ENCODE data around the gene PTPRE. TPM values are rescaled to one million over a fixed set of nuclear protein-coding genes. Genes with fewer than 3 reads are reported as not detected.

Gene PTPRE
- total and polyA plus RNA-seq, 9 donors = 2.1 to 15.5 (median 6.9) TPM

DNA sequence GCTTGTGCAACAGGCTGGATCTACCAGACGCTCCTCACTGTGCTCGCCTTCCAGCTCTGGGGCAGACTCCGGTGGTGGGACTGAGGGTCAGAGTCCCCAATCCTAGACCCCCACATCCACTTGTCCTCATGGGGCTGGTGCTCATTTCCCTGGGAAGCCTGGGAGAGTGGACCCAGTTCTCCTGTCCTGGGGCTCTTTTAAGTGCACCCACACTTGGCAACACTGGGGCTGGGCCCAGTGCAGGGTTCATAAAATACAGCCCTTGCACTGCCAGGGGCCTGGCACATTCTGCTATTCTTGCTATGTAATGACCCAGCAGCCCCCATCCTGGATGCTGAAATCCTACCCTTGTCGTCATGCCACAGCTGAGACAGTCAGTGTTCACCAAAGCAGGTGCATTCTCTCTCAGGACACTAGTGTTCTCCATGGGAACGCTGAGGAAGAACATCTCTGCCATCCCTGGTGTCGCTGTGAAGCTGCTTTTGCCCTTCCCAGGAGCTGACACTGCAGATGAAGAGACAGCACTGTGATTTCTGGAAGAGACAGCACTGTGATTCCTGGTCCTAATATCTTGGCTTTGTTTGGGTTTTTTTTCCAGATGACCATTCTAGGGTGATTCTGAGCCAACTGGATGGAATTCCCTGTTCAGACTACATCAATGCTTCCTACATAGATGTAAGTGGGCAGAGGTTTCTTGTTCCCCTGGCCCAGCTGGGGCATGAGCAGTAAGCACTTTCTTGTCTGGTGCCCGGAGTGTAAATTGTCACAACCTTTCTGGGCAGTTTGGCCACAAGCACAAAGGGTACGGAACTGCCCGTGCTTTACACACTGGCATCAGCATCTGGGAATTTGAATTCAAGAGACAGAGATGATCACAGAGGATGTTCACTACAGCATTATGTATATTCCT lies 153.7 kb downstream of the PTPRE start:
- no peak for DNase-seq
- no peak overlapping the region for H3K4me3 ChIP-seq
- WGBS, 3 donors = 94 to 95% (median 95%) methylated on average over 9 of the region's 9 CpGs
- intact Hi-C loops (cut with DNase I) = no loop called here
- no peaks in the 10 kb centered on the region for H3K4me1 ChIP-seq (ENCODE audit: insufficient read depth)
- no peak overlapping the region for H3K27ac ChIP-seq
- no peaks in the 10 kb centered on the region for H3K36me3 ChIP-seq
- H3K27me3 ChIP-seq = no peaks in the 10 kb centered on the region
- H3K9me3 ChIP-seq = no peaks in the 10 kb centered on the region
- TF ChIP-seq POLR2A (IDR thresholded peaks at IDR 0.05) (no peak), EP300 (IDR thresholded peaks at IDR 0.05) (no peak)
- TF ChIP-seq, protein P1, sequence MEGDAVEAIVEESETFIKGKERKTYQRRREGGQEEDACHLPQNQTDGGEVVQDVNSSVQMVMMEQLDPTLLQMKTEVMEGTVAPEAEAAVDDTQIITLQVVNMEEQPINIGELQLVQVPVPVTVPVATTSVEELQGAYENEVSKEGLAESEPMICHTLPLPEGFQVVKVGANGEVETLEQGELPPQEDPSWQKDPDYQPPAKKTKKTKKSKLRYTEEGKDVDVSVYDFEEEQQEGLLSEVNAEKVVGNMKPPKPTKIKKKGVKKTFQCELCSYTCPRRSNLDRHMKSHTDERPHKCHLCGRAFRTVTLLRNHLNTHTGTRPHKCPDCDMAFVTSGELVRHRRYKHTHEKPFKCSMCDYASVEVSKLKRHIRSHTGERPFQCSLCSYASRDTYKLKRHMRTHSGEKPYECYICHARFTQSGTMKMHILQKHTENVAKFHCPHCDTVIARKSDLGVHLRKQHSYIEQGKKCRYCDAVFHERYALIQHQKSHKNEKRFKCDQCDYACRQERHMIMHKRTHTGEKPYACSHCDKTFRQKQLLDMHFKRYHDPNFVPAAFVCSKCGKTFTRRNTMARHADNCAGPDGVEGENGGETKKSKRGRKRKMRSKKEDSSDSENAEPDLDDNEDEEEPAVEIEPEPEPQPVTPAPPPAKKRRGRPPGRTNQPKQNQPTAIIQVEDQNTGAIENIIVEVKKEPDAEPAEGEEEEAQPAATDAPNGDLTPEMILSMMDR (IDR thresholded peaks at IDR 0.05) = no peak

DNA sequence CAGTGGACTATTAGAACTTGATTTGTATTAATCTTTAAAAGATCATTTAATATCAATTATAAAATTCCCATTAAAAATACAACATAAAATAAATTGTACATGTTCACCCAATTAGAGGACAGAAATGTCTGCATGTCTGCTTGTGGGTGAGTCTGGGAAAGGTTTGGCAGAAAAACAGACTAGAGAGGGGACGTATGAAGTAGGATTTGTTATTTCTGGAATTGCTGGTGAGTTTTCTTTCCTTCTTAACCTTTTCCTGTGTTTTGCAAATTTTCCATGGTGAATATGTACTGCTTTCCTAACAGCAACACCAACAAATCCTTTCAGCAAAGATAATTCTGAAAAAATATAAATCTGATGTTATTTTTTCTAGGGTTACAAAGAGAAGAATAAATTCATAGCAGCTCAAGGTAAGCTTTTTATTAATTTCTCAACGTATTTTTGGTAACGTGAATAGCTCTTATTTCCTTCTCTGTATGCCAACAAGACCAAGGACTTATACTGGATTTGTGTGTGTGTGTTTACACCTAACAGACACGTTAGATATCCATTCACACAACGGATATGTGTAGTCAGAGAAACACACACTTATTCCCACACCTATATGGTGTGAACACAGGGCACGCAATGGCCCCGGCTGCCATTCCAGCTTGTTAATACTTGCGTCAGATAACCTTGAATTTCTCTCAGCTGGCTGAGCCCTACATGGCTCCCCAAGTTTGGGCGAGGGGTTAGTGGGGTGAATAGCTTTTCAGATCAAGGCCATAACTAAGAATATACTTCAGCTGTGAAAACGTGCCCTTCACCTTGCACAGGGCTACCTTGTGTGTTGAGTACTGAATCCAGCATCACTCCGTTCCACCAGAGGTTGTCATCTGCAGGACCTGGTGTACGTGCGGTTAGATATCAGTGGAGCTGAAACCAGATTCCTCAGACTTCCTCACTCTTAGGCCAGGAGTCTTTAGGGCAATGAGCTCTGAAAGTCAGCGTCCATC lies 154.7 kb downstream of the PTPRE start:
- DNase-seq = no peak
- H3K27me3 ChIP-seq = no peaks in the 10 kb centered on the region
- no peak for TF ChIP-seq POLR2A (IDR thresholded peaks at IDR 0.05)
- TF ChIP-seq, protein P1 (IDR thresholded peaks at IDR 0.05) = no peak
- TF ChIP-seq EP300 (IDR thresholded peaks at IDR 0.05) = no peak
- H3K27ac ChIP-seq = no peak overlapping the region
- H3K36me3 ChIP-seq = no peaks in the 10 kb centered on the region
- 57 to 71% (median 66%) methylated on average over 14 of the region's 14 CpGs for WGBS, 3 donors
- H3K9me3 ChIP-seq = no peaks in the 10 kb centered on the region
- no peaks in the 10 kb centered on the region for H3K4me1 ChIP-seq (ENCODE audit: insufficient read depth)
- intact Hi-C loops (cut with DNase I) = no loop called here
- no peak overlapping the region for H3K4me3 ChIP-seq

DNA sequence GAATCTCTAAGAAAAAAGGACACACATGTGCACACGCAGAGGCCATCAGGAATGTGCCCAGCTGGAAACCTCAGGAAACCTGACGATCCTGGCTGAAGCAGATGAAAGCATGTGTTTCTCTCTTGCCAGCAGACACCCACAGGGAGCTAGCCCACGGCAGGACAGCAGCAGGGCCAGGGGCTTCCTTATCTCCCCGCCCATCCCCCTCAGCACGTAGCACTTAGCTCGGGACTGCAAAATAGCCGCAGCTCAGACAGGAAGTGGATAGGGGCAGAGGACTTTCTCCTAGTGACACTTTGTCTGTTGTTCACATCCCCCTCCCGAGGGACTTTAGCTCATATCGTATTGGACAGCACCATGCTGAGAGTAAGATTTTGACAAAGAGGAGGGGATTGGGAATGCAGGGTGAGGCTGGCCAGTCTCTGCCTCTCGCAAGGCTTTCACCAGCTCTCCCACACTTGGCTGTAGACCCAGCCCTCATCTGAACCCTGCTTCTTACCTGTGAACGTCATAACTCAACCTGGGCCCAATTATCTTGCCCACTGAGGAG lies 155.5 kb downstream of the PTPRE start:
- no peaks in the 10 kb centered on the region for H3K27me3 ChIP-seq
- H3K9me3 ChIP-seq = no peaks in the 10 kb centered on the region
- WGBS, 3 donors = 33 to 36% (median 33%) methylated on average over 11 of the region's 11 CpGs
- H3K4me3 ChIP-seq = no peak overlapping the region
- intact Hi-C loops (cut with DNase I) = no loop called here
- no peaks in the 10 kb centered on the region for H3K4me1 ChIP-seq (ENCODE audit: insufficient read depth)
- DNase-seq = no peak
- H3K27ac ChIP-seq = no peak overlapping the region
- TF ChIP-seq EP300 (IDR thresholded peaks at IDR 0.05) = no peak
- no peak for TF ChIP-seq POLR2A (IDR thresholded peaks at IDR 0.05)
- TF ChIP-seq, protein P1 (IDR thresholded peaks at IDR 0.05) = no peak
- H3K36me3 ChIP-seq = no peaks in the 10 kb centered on the region

DNA sequence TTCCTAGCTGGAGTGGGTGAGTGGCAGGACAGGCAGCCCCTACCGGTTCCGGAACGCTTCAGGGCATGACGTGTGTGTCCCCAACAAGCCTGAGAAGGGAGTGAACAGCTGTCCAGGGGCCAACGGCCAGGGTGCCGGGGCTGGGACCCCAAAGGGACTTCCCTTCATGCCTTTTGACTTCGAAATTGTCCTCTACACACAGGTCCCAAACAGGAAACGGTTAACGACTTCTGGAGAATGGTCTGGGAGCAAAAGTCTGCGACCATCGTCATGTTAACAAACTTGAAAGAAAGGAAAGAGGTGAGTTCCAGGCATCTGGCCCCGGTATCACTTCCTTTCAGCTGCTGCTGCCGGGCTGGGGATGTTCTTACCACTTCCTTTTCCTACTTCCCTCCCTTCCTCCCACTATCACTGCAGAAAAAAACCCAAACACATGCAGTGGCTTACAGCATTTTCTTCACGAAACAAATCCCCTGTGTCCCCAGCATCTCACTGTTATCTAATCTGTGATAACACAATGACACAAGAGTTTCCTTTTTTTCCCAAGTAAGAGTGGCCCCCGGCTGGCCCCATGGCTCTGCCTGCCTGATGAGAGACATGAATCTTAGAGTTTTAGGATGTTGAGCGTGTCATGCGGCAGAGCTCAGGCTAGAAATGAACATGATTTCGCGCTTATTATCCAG lies 156.1 kb downstream of the PTPRE start:
- TF ChIP-seq, protein P1 (IDR thresholded peaks at IDR 0.05) = no peak
- TF ChIP-seq POLR2A (IDR thresholded peaks at IDR 0.05) = no peak
- no peak for TF ChIP-seq EP300 (IDR thresholded peaks at IDR 0.05)
- DNase-seq = no peak
- Histone ChIP-seq H3K9me3 (no peaks in the 10 kb centered on the region), H3K36me3 (no peaks in the 10 kb centered on the region), H3K4me3 (no peak overlapping the region), H3K27me3 (no peaks in the 10 kb centered on the region), H3K27ac (no peak overlapping the region), H3K4me1 (ENCODE audit: insufficient read depth) (no peaks in the 10 kb centered on the region)
- intact Hi-C loops (cut with DNase I) = no loop called here
- 62 to 68% (median 62%) methylated on average over 19 of the region's 19 CpGs for WGBS, 3 donors
